Forelimb muscle (tissue), 1 donor: ENCODE measurements around the gene CHTF18. TPM values are rescaled to one million over a fixed set of nuclear protein-coding genes. Genes with fewer than 3 reads are reported as not detected.

Source experiments
- polyA plus RNA-seq: library from polyadenylated mRNA; unstranded; fragments of 120-200 nt; gene quantifications from one replicate; pipeline ENCODE4 v1.2.1, GENCODE V29; 2013; ENCODE audit not compliant: insufficient read length

CHTF18 gene
- polyA plus RNA-seq, 1 donor = 15.4 TPM

Other genes with a start within 250 kb of the CHTF18 start
- gene PRR35, start 228.2 kb upstream of the CHTF18 start, polyA plus RNA-seq = 0.14 TPM
- gene NHLRC4, start 221.6 kb upstream of the CHTF18 start, polyA plus RNA-seq = 0.99 TPM
- 16.1 TPM for gene PIGQ, start 218.7 kb upstream of the CHTF18 start, polyA plus RNA-seq
- gene RAB40C, start 198.6 kb upstream of the CHTF18 start, polyA plus RNA-seq = 12.6 TPM
- 0.76 TPM for gene WFIKKN1, start 157.6 kb upstream of the CHTF18 start, polyA plus RNA-seq
- 36.6 TPM for gene METTL26, start 152.3 kb upstream of the CHTF18 start, polyA plus RNA-seq
- gene MCRIP2, start 146.8 kb upstream of the CHTF18 start, polyA plus RNA-seq = 14.5 TPM
- gene WDR90, start 139.3 kb upstream of the CHTF18 start, polyA plus RNA-seq = 17.9 TPM
- gene RHOT2, start 120.5 kb upstream of the CHTF18 start, polyA plus RNA-seq = 58.3 TPM
- gene RHBDL1, start 112.9 kb upstream of the CHTF18 start, polyA plus RNA-seq = 1.8 TPM
- gene STUB1, start 108.2 kb upstream of the CHTF18 start, polyA plus RNA-seq = 88.0 TPM
- 35.1 TPM for gene JMJD8, start 104.3 kb upstream of the CHTF18 start, polyA plus RNA-seq
- gene WDR24, start 98.2 kb upstream of the CHTF18 start, polyA plus RNA-seq = 7.1 TPM
- gene FBXL16, start 82.8 kb upstream of the CHTF18 start, polyA plus RNA-seq = 0.34 TPM
- gene METRN, start 73.5 kb upstream of the CHTF18 start, polyA plus RNA-seq = 26.1 TPM
- 15.4 TPM for gene ANTKMT, start 67.5 kb upstream of the CHTF18 start, polyA plus RNA-seq
- gene CCDC78, start 62.2 kb upstream of the CHTF18 start, polyA plus RNA-seq = 1.5 TPM
- 3.2 TPM for gene HAGHL, start 61.5 kb upstream of the CHTF18 start, polyA plus RNA-seq
- 18.0 TPM for gene CIAO3, start 47.6 kb upstream of the CHTF18 start, polyA plus RNA-seq
- gene MSLN, start 27.9 kb upstream of the CHTF18 start, polyA plus RNA-seq = 0.34 TPM
- 10.3 TPM for gene RPUSD1, start 239 bp upstream of the CHTF18 start, polyA plus RNA-seq
- gene GNG13, start 12.1 kb downstream of the CHTF18 start, polyA plus RNA-seq = not detected
- gene LMF1, start 182.4 kb downstream of the CHTF18 start, polyA plus RNA-seq = 9.4 TPM
- gene SOX8, start 193.2 kb downstream of the CHTF18 start, polyA plus RNA-seq = 36.9 TPM